Stimulated activated CD8-positive, alpha-beta memory T cell treated with anti-CD3 and anti-CD28 coated beads, Interleukin-15, amount 100 ng/mL, for 48 hours (primary cell): ENCODE data around the gene STMND1.

Experiments
- DNase-seq, 2 donors: peaks; one replicate each; pipeline ENCODE4 v3.0.0-alpha.2; 2020; ENCODE audit warnings: low read depth in 2 of 2

The STMND1 gene

GRCh38 chr6:17098538-17098937, 3.3 kb upstream of the STMND1 start:
- no peak for DNase-seq

GRCh38 chr6:17099401-17100059, 2.3 kb upstream of the STMND1 start:
- DNase-seq, result no peak

GRCh38 chr6:17100806-17101205, 1.0 kb upstream of the STMND1 start:
- no peak for DNase-seq

GRCh38 chr6:17102258-17102870, 514 bp downstream of the STMND1 start:
- no peak for DNase-seq

GRCh38 chr6:17103715-17104114, 1.9 kb downstream of the STMND1 start:
- DNase-seq, result no peak

GRCh38 chr6:17107863-17108262, 6.0 kb downstream of the STMND1 start:
- DNase-seq, result no peak

- DNase-seq, result no peak
Observed at GRCh38 chr6:17115251-17116116, 13.6 kb downstream of the STMND1 start.

- no peak for DNase-seq
Observed at GRCh38 chr6:17116117-17116440, 14.2 kb downstream of the STMND1 start.

- DNase-seq, result no peak
Observed at GRCh38 chr6:17120019-17120418, 18.2 kb downstream of the STMND1 start.

- DNase-seq, result no peak
Observed at GRCh38 chr6:17125407-17125806, 23.6 kb downstream of the STMND1 start.

- DNase-seq, result no peak
Observed at GRCh38 chr6:17130786-17131185, 28.9 kb downstream of the STMND1 start.

GRCh38 chr6:17132967-17133366, 31.1 kb downstream of the STMND1 start:
- no peak for DNase-seq

- DNase-seq, result no peak
Observed at GRCh38 chr6:17138033-17138432, 36.2 kb downstream of the STMND1 start.

- DNase-seq, result no peak
Observed at GRCh38 chr6:17144016-17144415, 42.2 kb downstream of the STMND1 start.

- DNase-seq, result no peak
Observed at GRCh38 chr6:17149571-17149970, 47.7 kb downstream of the STMND1 start.

GRCh38 chr6:17150096-17150495, 48.2 kb downstream of the STMND1 start:
- no peak for DNase-seq

- DNase-seq, result no peak
Observed at GRCh38 chr6:17151888-17152287, 50.0 kb downstream of the STMND1 start.

GRCh38 chr6:17152703-17153102, 50.9 kb downstream of the STMND1 start:
- no peak for DNase-seq

GRCh38 chr6:17156112-17156921, 54.5 kb downstream of the STMND1 start:
- peak in 1 of 2 donors; percentile 14 for DNase-seq

- DNase-seq, result no peak
Observed at GRCh38 chr6:17156966-17157365, 55.1 kb downstream of the STMND1 start.

GRCh38 chr6:17157617-17158016, 55.8 kb downstream of the STMND1 start:
- no peak for DNase-seq

GRCh38 chr6:17159240-17159639, 57.4 kb downstream of the STMND1 start:
- no peak for DNase-seq
